Gastrocnemius medialis (tissue), 4 donors: ENCODE data around the gene SLC35A1. TPM values are rescaled to one million over a fixed set of nuclear protein-coding genes. Genes with fewer than 3 reads are reported as not detected.
A peak's percentile ranks its signal among the peaks of the same experiment; 100 is the strongest.

ENCODE experiments used
- ATAC-seq, 2 donors: fragments of 150-250 bp; one replicate each; pipeline ENCODE4 v1.9.1; 2016
- DNase-seq, 2 donors: peaks; one replicate each; pipeline ENCODE4 v3.0.0-alpha.2; 2019
- H3K27ac ChIP-seq, 4 donors: fragments of 200-600 bp; sonication (generic); 1 replicate in 1 of 4; 2 replicates in 3 of 4; pipeline ENCODE4 v1.5.1; 2016 to 2018; ENCODE audit warnings: mild to moderate bottlenecking in 2 of 4, moderate library complexity in 1 of 4
- H3K27me3 ChIP-seq, 3 donors: fragments of 200-600 bp; sonication (generic) in 2 of 3; 1 replicate in 1 of 3; 2 replicates in 2 of 3; pipeline versions ENCODE4 v1.5.1 to v1.6.0; 2016 to 2019; ENCODE audit warnings: mild to moderate bottlenecking in 1 of 3, moderate library complexity in 1 of 3
- H3K36me3 ChIP-seq, 2 donors: fragments of 200-600 bp; sonication (generic) in 1 of 2; one replicate each; pipeline ENCODE4 v1.5.1; 2017 to 2018
- H3K4me1 ChIP-seq, 2 donors: fragments of 200-600 bp; sonication (generic) in 1 of 2; one replicate each; pipeline ENCODE4 v1.5.1; 2016 to 2017; ENCODE audit warnings: mild to moderate bottlenecking in 2 of 2
- H3K4me3 ChIP-seq, 4 donors: fragments of 200-600 bp; sonication (generic) in 3 of 4; 1 replicate in 1 of 4; 2 replicates in 3 of 4; pipeline ENCODE4 v1.5.1; 2016 to 2019; ENCODE audit warnings: mild to moderate bottlenecking in 2 of 4
- H3K9me3 ChIP-seq, 3 donors: fragments of 200-600 bp; sonication (generic) in 2 of 3; 1 replicate in 1 of 3; 2 replicates in 2 of 3; pipeline ENCODE4 v1.5.1; 2016 to 2019
- POLR2A ChIP-seq, 2 donors: fragments of 450-650 bp; IDR thresholded peaks; one replicate each; pipeline ENCODE4 v1.6.1; 2017; ENCODE audit warnings: antibody characterized with exemption in 2 of 2, mild to moderate bottlenecking in 2 of 2, moderate library complexity in 2 of 2
- in situ Hi-C, 4 donors: fragments of 200-750 bp; cut with MboI; loops; one replicate each; pipeline versions ENCODE4 v1.15.0 to v1.8.0; 2017; ENCODE audit warnings: low sequenced_read_pairs in 4 of 4
- intact Hi-C: fragments of 100-400 bp; cut with DNase I; formaldehyde crosslinking; loops from one replicate; pipeline ENCODE4 v1.15.1; 2023; ENCODE audit warnings: low total_unique reads
- total RNA-seq, 4 donors: library from RNA; depleted of rRNA; stranded (reverse); fragments of >200 nt; gene quantifications; one replicate each; pipeline versions ENCODE4 v1.1.0 to v1.2.3, GENCODE V29; 2016
- TF ChIP-seq, protein P1 (sequence below), 5 experiments: fragments of 450-650 bp in 3 of 5; fragments of 200-600 bp in 2 of 5; sonication (generic) in 2 of 5; IDR thresholded peaks in 4 of 5; conservative IDR thresholded peaks in 1 of 5; 1 replicate in 4 of 5; 2 replicates in 1 of 5; pipeline ENCODE4 v1.5.1; 2016 to 2019; ENCODE audit warnings: antibody characterized with exemption in 5 of 5, mild to moderate bottlenecking in 3 of 5, moderate library complexity in 3 of 5

SLC35A1 gene
- total RNA-seq, 4 donors from 2014 or later: 6.7 to 19.2 (median 11.2) TPM

DNA sequence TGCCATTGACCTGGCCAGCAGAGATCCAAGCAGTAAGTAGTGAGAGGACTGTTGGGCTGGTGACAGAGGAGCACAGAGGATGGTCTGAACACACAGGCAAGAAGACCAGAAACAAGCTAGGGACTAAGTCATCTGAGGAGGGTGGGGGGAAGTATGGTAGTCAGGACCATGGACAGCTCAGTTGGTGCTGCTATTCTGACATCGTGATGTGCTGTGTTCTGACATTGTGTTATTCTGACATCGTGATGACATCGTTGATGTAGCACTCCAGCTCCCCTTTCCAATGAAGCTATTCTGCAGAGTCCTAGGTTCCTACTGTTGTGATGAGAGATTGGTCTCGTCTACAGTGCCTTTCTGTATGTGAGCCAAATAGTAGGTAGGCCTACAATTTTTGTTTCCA lies 36.3 kb upstream of the SLC35A1 start:
- in situ Hi-C loops: no loop called here

DNA sequence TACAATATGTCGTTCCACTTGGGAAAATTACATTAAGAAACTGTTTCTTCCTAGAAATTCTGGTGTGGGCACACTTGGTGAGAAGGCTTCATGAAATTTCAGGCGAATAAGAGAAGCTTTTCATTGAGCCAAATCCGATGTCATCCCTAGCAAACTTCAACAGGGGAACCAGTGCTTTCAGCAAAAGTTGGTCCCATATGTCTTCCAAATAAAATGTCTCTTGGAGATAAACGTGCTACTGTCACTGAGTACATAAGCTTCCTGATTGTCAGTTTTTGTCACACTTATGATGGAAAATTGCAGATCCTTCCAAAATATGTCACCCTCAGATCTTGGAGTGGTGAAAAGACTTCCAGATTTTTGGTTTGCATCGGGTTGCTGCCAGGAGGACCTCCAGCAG lies 31.1 kb upstream of the SLC35A1 start:
- H3K4me1 ChIP-seq: no peaks in the 10 kb centered on the region
- H3K36me3 ChIP-seq: no peaks in the 10 kb centered on the region
- no peak for TF ChIP-seq POLR2A (IDR thresholded peaks at IDR 0.05)
- TF ChIP-seq, protein P1, sequence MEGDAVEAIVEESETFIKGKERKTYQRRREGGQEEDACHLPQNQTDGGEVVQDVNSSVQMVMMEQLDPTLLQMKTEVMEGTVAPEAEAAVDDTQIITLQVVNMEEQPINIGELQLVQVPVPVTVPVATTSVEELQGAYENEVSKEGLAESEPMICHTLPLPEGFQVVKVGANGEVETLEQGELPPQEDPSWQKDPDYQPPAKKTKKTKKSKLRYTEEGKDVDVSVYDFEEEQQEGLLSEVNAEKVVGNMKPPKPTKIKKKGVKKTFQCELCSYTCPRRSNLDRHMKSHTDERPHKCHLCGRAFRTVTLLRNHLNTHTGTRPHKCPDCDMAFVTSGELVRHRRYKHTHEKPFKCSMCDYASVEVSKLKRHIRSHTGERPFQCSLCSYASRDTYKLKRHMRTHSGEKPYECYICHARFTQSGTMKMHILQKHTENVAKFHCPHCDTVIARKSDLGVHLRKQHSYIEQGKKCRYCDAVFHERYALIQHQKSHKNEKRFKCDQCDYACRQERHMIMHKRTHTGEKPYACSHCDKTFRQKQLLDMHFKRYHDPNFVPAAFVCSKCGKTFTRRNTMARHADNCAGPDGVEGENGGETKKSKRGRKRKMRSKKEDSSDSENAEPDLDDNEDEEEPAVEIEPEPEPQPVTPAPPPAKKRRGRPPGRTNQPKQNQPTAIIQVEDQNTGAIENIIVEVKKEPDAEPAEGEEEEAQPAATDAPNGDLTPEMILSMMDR (IDR thresholded peaks at IDR 0.05 in 4 of 5, conservative IDR thresholded peaks at IDR 0.05 in 1 of 5): no peak
- H3K27ac ChIP-seq: no peak overlapping the region
- no peaks in the 10 kb centered on the region for H3K9me3 ChIP-seq
- in situ Hi-C loops: no loop called here
- DNase-seq (no peak), ATAC-seq (no peak)
- H3K27me3 ChIP-seq: no peaks in the 10 kb centered on the region
- H3K4me3 ChIP-seq: no peak overlapping the region
- intact Hi-C loops: no loop called here

More for the DNA sequence above, 36.3 kb upstream of the SLC35A1 start:
- TF ChIP-seq, protein P1 (IDR thresholded peaks at IDR 0.05 in 4 of 5, conservative IDR thresholded peaks at IDR 0.05 in 1 of 5): no peak
- TF ChIP-seq POLR2A (IDR thresholded peaks at IDR 0.05): no peak
- no peaks in the 10 kb centered on the region for H3K4me1 ChIP-seq
- H3K27me3 ChIP-seq: no peaks in the 10 kb centered on the region
- no peak for DNase-seq
- H3K27ac ChIP-seq: no peak overlapping the region
- no peak for ATAC-seq
- intact Hi-C loops: no loop called here
- no peak overlapping the region for H3K4me3 ChIP-seq
- no peaks in the 10 kb centered on the region for H3K36me3 ChIP-seq
- H3K9me3 ChIP-seq: no peaks in the 10 kb centered on the region

GRCh38 chr6:87444362-87444761 lies 28.4 kb upstream of the SLC35A1 start:
- no peak for DNase-seq
- Histone ChIP-seq H3K27ac (no peak overlapping the region), H3K36me3 (no peaks in the 10 kb centered on the region), H3K9me3 (no peaks in the 10 kb centered on the region), H3K27me3 (no peaks in the 10 kb centered on the region), H3K4me3 (no peak overlapping the region), H3K4me1 (no peaks in the 10 kb centered on the region)
- in situ Hi-C loops: no loop called here
- intact Hi-C loops: no loop called here
- ATAC-seq: no peak
- TF ChIP-seq POLR2A (IDR thresholded peaks at IDR 0.05): no peak
- TF ChIP-seq, protein P1 (IDR thresholded peaks at IDR 0.05 in 4 of 5, conservative IDR thresholded peaks at IDR 0.05 in 1 of 5): no peak

GRCh38 chr6:87465051-87465450 lies 7.7 kb upstream of the SLC35A1 start:
- no peaks in the 10 kb centered on the region for H3K9me3 ChIP-seq
- ATAC-seq: no peak
- in situ Hi-C loops: no loop called here
- intact Hi-C loops: no loop called here
- TF ChIP-seq, protein P1 (IDR thresholded peaks at IDR 0.05 in 4 of 5, conservative IDR thresholded peaks at IDR 0.05 in 1 of 5): no peak
- TF ChIP-seq POLR2A (IDR thresholded peaks at IDR 0.05): no peak
- H3K4me3 ChIP-seq: no peak overlapping the region
- no peaks in the 10 kb centered on the region for H3K4me1 ChIP-seq
- H3K36me3 ChIP-seq: no peaks in the 10 kb centered on the region
- DNase-seq: no peak
- no peaks in the 10 kb centered on the region for H3K27me3 ChIP-seq
- no peak overlapping the region for H3K27ac ChIP-seq

GRCh38 chr6:87473419-87473903 lies 687 bp downstream of the SLC35A1 start:
- no peaks in the 10 kb centered on the region for H3K36me3 ChIP-seq
- TF ChIP-seq, protein P1 (IDR thresholded peaks at IDR 0.05 in 4 of 5, conservative IDR thresholded peaks at IDR 0.05 in 1 of 5): no peak
- no peak for TF ChIP-seq POLR2A (IDR thresholded peaks at IDR 0.05)
- H3K27ac ChIP-seq: peak overlapping the region; percentile 89 to 98 (median 94)
- H3K27me3 ChIP-seq: no peaks in the 10 kb centered on the region
- no peak for ATAC-seq
- no peaks in the 10 kb centered on the region for H3K9me3 ChIP-seq
- DNase-seq: no peak
- H3K4me1 ChIP-seq: peaks cover 7% of the 10 kb centered on the region in 2 donors
- H3K4me3 ChIP-seq: peak overlapping the region; percentile 74 to 100 (median 90)
- in situ Hi-C loops (no loop called here), intact Hi-C loops (loop anchor here (5.0 kb wide), 1 partner anchor 321 kb away; no protein-coding TSS in a partner anchor)
